Measurements from ENCODE around the gene CDO1.
"Not testable (repeated sequence)": the region's sequence is repeated elsewhere in the genome, so short reads cannot be mapped to it uniquely, and the experiment has no call there.

The CDO1 gene

DNA sequence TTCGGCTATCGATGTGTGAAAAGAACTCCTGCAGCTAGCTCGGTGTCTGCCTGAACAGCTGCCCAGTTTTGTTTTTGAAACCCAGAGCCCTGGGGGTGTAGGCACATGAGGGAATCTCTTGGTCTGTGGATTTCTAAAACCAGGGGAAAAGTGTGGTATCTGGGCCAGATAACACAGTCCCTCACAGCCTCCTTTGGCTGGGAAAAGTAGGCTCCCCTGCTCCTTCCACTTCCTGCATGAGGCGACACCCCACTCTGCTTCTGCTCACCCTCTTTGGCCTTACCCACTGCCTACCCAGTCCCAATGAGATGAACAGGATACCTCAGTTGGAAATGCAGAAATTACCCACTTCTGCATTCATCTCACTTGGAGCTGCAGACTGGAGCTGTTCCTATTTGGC is 9.5 kb upstream of the CDO1 start:
- DNase-seq, result no peak

DNA sequence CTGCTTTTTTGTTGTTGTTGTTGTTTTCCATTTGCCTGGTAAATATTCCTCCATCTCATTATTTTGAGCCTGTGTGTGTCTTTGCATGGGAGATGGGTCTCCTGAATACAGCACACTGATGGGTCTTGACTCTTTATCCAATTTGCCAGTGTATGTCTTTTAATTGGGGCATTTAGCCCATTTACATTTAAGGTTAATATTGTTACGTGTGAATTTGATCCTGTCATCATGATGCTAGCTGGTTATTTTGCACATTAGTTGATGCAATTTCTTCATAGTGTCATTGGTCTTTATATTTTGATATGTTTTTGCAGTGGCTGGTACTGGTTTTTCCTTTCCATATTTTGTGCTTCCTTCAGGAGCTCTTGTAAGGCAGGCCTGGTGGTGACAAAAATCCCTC is 8.5 kb upstream of the CDO1 start:
- DNase-seq, result not testable (repeated sequence)

GRCh38 chr5:115820846-115821245 is 4.4 kb upstream of the CDO1 start:
- DNase-seq, result no peak

DNA sequence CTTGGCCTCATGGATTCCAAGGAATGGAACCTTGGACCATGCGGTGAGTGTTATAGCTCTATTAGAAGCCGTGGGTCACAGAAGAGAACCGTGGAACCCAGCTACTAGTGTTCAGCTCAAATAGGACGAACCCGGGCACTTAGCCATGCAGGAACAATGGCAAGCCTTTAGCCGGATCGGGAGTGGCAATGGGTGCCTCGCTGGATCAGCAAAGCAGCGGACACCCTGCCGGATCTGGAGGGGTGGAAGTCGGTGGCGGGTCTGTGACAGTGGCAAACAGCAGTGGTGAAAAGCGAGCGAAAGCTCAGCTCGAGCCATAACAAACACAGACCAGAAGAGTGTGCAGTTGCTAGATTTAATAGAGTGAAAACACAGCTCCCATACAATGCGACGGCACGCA is 2.4 kb upstream of the CDO1 start:
- no peak for DNase-seq

- DNase-seq, result no peak
Observed at GRCh38 chr5:115817386-115817785, 927 bp upstream of the CDO1 start.

GRCh38 chr5:115815693-115816225 is 700 bp downstream of the CDO1 start:
- no peak for DNase-seq

DNA sequence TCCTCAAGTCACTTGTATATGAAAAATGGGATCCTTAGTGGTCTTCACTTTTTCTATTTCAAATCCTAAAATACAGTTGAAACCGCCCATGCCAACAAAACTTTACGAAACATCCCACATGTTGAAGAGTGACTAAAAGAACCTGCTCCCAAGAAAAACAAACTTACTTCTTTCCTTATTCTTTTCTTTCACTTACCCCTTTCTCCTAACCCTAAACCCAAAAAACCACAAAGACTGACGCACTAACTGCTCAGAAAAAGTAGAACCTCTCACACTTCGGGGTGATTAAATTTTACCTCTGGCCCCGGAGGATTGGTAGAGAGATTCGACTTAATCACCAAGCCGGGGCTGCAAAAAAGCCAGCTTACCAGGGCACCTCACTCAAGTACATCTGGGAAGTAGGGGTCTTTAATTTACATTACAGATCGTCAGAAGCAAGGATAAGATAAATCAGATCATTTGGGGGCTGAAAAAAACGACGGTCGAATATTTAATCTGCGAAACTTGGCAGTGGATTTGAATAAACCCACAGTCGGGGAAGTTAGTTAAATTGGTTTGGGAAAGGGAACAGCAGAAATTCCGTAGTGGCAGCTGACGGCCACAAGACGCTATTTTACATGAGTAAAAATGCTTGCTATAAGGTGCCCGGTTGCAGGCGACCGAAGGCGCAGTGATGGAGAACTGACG is 1.3 kb downstream of the CDO1 start:
- no peak for DNase-seq

DNA sequence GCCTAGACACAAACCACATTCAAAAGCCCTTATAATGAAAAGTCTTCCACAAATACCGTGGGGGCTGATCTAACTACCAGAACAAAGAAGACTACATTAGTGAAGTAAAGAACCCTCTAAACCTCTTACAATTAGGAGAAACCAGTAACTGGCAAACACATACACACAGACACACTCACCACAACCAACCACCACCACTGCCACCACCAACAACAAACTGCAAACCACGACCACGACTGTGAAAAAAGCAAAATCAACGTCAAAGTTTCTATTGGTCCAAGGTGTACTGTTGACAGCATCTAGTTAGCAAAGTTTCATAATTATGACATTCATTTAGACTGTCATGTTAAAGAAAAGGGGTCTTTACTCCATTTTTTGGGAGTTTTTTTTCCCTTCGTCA is 2.7 kb downstream of the CDO1 start:
- no peak for DNase-seq

DNA sequence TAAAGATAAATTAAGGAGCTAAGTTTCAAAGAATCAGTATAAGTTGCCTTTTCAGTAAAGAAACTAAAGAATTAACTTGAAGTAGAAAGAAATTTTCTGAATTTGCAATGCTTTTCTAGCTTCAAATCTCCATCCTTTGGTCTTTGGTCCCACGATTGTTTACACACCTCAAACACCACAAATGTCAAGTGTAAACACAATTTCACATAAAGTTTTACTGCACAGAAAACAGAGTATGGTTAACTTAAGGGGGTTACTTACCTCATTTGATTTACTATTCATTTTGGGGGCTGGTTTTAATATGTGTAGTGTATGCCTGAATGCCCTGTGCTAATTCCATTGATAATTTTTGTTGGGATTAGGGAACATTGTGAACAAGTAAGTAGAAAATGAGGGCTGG is 4.1 kb downstream of the CDO1 start:
- no peak for DNase-seq

GRCh38 chr5:115811406-115811805 is 5.1 kb downstream of the CDO1 start:
- no peak for DNase-seq

DNA sequence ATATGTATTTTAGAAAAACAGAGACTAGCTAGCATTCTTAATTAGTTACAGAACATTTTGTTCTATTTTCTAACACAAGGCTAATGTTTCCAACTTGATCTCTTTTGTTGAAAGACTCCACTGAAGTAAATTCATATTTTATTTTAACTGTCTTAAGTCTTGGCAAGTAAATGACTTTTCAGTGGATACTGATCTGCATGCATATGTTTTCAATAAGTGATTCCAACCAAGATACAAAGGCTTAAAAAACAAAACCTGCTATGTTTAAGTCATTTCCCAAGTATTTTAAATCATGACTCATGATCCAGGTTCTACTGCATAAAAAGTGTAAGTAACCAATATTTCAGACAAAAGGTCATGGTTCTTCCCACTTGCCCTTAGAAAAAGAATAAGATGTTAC is 5.7 kb downstream of the CDO1 start:
- DNase-seq, result no peak

GRCh38 chr5:115809946-115810345 is 6.5 kb downstream of the CDO1 start:
- no peak for DNase-seq

DNA sequence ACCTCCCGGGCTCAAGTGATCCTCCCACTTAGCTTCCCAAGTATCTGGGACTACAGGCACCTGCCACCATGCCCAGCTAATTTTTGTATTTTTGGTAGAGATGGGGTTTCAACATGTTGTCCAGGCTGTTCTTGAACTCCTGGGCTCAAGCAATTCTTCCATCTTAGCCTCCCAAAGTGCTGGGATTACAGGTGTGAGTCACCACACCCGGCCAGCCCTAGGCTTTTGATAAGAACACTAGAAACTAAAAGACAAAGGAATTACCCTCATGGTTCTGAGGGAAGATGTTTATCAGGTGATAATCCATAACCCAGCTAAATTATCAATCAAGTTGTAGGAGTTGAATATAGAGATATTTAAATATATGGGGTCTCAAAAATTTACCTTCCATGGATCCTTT is 8.4 kb downstream of the CDO1 start:
- DNase-seq, result not testable (repeated sequence)

DNA sequence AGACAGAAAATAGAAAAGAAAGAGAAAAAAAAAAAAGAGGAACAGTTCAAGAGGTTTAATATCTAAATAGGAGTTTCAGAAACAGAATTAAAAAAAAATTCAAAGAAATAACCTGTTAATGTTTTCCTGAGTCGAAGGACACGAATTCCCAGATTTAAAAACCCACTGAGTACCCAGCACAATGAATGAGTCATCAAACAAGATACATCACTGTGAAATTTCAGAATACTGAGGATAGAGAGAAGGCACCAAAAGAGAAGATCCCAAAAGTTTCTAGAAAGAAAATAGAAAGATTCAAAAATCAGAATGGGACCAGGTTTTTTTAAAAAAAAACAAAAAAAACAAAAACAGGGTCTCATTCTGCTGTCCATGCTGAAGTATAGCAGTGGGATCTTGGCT is 8.8 kb downstream of the CDO1 start:
- no peak for DNase-seq

GRCh38 chr5:115806986-115807653 is 9.3 kb downstream of the CDO1 start:
- DNase-seq, result no peak

DNA sequence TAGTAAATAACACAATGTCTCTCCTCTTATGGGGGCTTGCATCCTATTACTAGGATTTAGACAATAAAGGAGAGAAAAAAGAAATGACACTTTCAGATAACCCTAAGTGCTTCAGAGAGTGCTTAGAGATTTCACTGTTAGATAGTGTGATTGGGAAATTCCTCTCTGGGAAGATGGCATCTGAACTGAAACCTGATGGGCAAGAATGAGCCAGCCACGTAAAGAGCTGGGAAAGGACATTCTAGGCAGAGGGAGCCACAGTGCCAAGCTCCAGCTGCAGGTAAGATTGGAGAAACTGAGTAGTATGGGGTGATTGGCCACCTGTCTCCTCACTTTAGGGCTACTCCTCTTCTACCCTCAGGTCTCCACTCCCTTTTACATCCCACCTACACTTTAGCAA is 14.5 kb downstream of the CDO1 start:
- DNase-seq, result no peak

- DNase-seq, result no peak
Observed at GRCh38 chr5:115801152-115801551, 15.3 kb downstream of the CDO1 start.

- no peak for DNase-seq
Observed at GRCh38 chr5:115800108-115800507, 16.4 kb downstream of the CDO1 start.

- DNase-seq, result no peak
Observed at GRCh38 chr5:115798252-115798651, 18.2 kb downstream of the CDO1 start.

DNA sequence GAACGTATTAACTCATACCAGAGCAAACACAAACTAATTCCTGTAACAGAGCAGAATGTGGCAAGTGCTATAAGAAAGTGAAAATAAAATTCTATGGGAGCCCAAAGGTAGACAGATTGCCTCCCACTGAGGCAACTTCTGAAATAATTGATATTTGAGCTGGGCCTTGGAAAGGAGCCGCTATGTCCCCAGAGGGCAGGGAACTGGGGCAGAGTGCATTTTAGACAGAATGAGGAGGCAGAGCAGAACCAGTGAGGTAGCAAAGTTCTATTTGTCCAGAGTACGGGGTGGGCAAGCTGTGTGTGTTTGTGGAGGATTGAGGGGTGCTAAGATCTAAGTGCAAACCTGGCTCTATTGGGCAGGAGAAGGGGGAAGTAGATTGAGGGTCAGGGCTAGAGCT is 19.8 kb downstream of the CDO1 start:
- no peak for DNase-seq

- no peak for DNase-seq
Observed at GRCh38 chr5:115795700-115796099, 20.8 kb downstream of the CDO1 start.

- DNase-seq, result no peak
Observed at GRCh38 chr5:115788440-115788839, 28.0 kb downstream of the CDO1 start.

DNA sequence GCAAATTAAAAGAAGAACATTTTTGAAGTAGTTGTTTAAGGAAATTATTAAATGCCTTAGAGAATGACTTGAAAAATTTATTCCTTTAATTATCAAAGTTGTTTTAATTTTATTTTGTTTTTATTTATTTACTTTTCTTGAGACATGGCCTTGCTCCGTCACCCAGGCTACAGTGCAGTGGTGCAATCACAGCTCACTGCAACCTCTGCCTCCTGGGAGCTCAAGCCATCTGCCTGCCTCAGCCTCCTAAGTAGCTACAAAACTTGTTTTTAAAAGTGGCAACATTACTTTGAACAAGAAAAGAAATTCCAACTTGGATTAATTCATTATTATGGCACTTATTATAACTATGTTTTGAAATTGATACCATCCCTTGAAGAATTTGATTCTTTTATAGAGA is 29.0 kb downstream of the CDO1 start:
- no peak for DNase-seq

GRCh38 chr5:115785381-115786065 is 30.9 kb downstream of the CDO1 start:
- DNase-seq, result no peak
